ENCODE measurements around the gene GALNT18.

The GALNT18 gene

DNA sequence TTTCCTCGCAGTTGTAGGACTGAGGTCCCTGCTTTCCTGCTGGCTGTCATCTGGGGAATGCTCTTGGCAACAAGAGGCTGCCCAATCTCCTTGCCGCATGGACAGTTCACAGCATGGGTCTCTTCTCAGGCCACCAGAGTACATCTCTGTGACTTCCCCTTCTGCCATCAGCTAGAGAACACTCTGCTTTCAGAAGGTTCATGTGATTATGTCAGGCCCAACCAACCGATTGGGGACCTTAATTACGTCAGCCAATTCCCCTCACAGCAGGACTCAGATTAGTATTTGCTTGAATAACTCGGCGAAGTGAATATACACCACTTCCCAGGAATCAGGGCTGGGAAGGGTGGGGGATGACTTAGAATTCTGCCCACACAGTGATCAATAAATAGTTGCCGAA is 206.8 kb downstream of the GALNT18 start:
- DNase-seq (ENCODE audit: low read depth in 1 of 2, low spot score in 1 of 2), result no peak

DNA sequence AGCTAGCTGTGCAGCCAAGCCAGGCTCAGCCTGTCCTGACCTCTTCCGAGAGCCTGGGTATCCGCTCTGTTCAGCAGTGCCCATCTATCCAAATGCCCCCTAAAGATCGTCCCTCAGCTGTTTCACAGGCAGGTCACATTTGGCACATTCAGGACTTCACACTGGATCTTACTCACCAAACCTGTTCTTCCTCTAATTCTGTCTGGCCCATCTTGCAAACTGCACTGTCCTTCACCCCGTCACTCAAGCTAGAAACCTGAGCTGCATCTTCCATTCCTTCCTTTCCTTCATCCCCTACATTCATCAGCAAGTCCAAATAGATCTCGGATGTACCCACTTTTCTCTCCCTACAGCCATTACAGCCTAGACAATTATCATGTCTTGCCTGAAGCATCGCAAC is 208.0 kb downstream of the GALNT18 start:
- DNase-seq (ENCODE audit: low read depth in 1 of 2, low spot score in 1 of 2), result no peak

DNA sequence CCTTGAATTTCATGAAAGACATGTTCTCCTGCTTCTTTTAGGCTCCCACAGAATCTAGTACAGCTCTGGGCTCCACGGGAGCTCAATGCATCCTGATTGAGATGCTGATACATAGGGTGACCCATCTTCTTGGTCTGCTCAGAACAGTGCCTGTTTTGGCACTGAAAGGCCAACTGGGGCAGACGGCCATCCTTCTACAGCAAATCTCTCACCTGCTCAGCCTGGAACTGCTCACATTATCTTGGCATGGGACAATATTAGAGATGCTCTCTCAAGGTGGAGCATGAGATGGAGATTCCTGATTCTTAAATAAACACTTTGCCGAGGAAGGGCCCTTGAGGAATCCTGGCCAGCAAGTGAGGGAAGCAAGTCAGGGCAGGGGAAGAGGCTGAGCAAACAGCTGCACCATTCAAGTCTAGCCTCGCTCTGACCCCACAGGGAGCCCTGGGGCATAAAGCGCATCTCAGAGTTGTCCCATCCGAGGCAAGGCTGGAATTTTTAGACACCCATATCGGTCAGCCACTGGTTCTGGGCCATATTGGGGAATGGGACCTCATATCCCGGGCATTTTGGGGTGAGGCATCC is 210.3 kb downstream of the GALNT18 start:
- no peak for DNase-seq (ENCODE audit: low read depth in 1 of 2, low spot score in 1 of 2)

DNA sequence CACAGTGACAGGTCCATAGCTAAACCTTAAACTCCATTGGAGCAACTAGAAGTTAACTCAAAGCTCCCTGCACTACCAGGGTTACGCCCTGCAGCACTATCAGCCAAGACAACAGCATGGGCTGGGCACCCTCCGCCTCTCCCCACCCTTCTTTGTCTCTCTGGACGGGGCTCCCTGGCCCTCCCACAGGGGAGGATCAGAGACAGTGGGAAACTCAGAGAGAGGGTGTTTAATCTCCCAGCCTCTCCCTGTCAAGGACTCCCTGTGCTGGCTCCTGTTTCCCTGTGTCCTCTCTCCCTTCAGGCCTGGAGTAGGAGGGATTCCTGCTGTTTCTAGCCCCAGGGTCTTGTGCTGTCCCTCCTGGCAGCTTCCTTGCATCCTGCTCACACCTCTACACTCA is 211.9 kb downstream of the GALNT18 start:
- no peak for DNase-seq (ENCODE audit: low read depth in 1 of 2, low spot score in 1 of 2)

DNA sequence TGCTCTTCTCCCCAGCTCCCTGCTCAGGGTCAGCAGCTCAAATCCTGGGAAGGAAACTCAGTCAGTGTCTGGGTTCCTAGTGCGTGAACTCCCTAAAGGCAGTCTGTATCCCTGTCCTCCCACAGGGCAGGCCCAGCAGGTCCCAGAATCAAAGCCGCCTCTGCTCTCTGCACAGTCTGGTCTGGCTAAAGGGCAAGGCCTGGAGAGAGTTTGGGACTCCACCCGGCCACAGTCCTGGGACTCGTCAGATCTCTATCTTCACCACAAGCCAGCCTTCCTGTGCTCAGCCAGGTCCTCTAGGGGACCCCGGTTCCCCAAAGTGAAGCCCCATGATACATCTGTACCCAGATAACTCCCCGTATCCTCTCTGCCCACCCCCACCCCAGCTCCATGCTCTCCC is 212.6 kb downstream of the GALNT18 start:
- no peak for DNase-seq (ENCODE audit: low read depth in 1 of 2, low spot score in 1 of 2)

DNA sequence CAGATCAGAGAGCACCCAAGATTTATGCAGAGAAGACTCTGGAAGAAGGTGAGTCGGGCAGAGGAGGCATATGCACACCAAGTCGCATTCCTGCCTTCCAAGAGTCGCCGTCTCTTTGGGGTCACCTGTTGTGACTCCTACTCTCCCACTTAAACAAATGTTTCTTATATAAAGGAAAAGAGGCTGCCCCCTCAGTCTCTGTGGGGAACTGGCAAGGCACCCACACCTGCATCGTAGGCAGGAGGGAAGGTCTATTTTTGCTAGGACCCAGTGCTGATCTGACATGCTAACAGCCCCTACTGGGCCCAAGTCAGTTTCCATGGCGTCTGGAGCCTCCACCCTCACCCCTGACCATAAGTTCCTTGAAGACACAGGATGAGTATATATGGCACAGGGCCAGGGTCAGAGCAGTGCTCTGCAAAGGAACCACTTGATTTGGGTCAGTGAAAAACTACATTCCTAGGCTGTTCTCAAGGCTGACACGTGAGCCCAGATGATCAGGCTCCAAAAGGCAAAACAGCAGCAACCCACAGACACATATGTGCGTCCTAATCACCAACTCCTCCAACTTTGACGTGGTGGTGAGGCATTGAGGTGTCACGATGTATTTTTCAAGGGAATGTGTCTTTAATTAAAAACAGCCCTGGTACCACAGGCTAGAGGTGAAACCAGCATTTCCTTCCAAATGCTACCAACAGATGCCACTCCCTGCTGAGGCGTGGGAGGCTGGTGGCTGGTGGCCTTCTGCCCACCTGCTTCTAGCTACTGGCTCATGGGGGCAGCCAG is 213.2 kb downstream of the GALNT18 start:
- DNase-seq (ENCODE audit: low read depth in 1 of 2, low spot score in 1 of 2), result no peak

DNA sequence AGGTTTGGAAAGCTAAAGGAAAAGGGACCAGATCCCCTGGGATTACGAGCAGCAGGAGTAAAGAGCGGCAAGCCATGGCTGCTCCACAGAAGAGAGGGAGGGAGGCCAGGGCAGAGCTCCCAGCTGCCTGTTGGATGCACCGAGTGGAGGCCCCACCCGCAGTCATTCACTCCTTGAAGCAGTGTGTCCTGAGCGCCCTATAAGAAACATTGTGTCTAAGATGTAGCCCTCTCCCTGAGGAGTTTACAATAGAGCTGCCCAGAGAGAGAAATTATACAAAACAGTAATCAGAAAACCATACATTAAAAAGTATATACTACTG is 214.1 kb downstream of the GALNT18 start:
- no peak for DNase-seq (ENCODE audit: low read depth in 1 of 2, low spot score in 1 of 2)

DNA sequence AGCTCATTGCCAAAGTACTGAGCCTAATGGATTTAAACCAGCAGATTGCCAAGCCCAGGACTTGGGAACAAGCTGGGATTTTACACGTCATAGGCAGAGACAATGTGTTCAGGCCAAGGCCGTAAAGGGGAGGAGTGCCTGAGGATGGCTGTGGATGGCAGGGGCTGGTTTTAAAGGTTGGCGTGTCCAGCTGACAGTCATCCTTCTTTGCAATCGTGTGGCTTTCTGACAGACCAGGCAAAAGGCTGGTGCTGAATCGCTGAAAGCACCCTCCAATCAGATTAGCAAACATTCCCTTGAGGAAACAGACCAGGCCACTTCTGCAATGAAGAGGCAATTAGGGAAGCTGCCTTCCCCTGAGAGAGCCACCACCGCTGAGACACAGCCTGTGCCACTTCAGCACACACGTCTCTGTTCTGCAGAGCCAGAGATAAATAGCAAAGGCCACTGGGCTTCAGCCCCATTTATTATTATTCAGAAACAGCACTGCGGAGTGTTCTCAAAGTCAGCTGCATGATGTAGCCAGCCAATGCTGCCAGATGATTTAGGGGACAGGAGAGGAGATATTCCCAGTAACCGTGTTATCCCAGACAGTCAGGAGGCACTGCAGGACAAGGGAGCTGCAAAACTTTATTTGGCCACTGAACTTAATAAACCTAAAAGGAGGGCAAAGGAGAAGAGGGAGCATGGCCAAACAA is 214.6 kb downstream of the GALNT18 start:
- DNase-seq (ENCODE audit: low read depth in 1 of 2, low spot score in 1 of 2), result no peak

DNA sequence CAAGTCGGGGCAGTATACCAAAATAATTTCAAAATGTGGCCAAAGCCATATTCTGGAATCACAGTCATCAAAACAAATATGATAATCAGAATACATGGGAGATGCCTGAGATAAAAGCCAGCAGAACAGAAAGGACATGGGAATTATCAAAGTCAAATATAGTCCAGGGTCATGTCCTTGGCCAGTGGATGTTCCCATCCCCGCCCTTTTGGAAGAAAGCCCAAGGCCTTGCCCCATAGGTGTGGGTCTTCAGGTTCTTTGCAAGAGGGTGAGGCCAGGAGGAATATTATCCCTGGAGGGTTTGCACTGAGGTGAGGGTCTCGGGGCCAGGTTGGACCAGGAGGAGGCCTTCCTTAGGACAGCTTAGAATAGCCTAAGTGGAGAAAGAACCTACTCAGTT is 215.2 kb downstream of the GALNT18 start:
- no peak for DNase-seq (ENCODE audit: low read depth in 1 of 2, low spot score in 1 of 2)

DNA sequence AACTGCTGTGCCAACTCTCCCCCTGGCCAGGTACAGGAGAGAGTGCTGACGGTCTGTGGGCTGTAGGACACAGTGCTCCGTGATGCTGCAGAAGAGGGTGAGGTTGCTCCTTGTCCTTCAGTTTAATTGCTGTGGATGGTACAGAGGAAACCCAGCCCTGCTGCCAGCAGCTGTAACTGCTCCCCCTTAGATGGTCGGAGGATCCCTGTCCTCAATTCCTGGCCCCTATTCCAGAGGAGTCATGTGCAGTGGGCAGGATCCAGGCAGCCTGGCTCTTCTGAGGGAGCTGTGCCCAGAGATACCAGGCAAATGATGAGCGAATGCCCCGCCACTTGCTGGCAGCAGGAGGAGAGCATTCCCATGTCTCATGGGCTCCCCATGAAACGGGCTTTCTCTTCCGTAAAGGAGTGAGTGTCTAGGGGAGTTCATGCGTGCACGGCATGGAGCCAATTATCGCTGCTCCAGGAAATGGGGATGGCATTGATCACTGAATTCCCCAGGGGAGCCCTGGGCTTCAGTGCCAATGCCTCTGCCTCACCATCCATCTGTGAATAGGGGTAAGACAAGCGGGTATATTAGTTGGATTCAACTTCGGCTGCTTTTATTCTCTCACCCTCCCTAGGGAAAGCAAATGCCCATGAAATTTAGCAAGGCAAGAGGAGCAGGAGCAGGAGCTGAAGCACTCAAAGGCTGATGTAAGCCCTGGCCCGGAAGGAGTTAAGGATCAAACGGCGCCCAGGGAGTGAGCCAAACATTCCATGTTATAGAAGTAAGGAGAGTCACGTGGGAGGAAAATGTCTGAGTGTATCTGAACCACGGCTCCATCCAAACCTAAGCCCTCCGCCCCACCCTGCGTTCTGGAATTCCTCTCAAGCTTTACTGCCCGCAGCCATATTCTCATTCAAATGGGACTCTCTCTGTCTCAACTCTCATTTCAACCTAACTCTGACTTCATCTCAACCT is 217.8 kb downstream of the GALNT18 start:
- no peak for DNase-seq (ENCODE audit: low read depth in 1 of 2, low spot score in 1 of 2)

DNA sequence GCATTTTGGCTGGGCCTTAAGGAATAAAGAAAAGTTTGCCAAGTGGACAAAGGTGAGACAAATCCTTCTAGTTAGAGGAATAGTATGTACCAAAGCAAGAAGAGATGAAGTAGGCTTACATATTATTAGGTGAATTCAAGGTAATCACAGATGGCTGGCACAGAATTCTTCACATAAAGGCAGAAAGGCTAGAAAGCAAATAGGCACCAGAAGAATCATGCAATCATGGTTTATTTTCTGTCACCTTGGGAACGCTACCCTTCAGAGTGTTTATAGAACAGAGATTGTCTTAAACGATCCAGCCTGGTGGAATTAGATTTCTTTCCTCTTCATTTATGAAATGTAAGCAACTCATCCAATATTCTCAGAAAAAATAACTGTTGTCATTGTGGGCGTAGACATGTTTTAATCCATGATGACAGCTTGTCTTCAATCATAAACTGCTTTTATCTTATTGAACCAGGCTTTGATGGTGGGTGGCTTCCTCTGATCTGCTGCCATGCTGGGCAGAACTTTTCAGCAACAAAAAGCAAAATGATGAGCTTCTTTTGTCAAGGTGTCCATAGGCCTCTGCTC is 219.8 kb downstream of the GALNT18 start:
- no peak for DNase-seq (ENCODE audit: low read depth in 1 of 2, low spot score in 1 of 2)

DNA sequence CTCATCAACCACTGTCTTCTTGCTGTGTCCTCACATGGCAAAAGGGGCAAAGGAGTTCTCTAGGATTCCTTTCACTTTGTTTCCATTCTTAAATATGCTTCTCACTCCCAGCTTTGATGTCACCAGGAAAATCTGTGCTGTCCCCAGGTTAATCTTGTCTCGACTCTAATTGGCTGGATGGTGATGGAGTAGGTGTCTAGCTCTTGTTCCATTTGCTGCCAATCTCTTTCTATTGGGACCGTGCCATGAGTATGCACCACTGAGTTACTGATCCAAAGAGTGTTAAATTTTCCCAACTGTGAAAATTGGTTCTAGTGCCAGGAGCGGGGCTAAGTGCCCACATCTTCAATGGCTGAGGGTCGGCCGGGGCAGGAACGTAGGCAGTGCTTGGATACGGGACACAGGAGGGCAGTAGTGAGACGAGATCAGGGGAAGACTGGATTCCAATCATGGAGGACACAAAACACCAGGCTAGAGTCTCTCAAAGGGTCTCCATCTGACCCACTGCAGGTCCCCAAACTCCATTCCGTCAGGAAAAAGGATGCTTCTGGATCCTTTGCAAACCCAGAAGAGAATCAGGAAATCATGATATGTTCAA is 221.1 kb downstream of the GALNT18 start:
- DNase-seq (ENCODE audit: low read depth in 1 of 2, low spot score in 1 of 2), result no peak

DNA sequence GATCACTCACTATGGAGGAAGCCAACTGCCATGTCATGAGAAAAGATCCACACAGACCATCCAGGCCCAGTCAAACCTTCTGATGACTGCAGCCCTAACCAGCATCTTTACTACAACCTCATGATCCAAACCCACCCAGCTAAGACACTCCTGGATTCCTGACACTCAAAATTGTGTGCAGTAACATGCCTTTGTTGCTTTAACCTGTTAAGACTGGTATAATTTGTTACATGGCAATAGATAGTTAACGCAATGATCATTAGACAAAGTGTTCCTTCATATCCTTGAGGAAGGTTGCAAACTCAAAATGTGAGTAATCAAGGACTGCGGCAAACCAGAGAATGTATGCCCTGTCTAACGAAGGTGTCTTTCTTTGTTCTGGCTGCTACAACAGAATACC is 221.7 kb downstream of the GALNT18 start:
- DNase-seq (ENCODE audit: low read depth in 1 of 2, low spot score in 1 of 2), result no peak

DNA sequence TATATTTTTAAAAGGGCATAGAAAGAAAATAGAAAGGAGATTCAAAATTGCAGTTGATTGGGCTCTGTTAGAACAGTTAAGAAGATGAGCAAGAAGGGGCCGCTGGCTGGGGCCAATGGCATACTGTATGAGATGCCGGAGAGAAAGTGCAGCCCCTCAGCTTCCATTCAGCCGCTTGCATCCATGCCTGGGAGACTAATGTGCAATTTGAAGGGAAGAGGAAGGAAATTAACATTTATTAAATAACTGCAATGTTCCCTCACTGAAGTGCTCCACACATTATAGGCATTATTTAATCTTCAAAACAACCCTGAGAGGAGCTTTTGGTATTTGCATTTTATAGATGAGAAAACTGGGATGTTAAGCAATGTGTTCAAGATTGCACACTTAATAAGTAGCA is 224.0 kb downstream of the GALNT18 start:
- no peak for DNase-seq (ENCODE audit: low read depth in 1 of 2, low spot score in 1 of 2)

DNA sequence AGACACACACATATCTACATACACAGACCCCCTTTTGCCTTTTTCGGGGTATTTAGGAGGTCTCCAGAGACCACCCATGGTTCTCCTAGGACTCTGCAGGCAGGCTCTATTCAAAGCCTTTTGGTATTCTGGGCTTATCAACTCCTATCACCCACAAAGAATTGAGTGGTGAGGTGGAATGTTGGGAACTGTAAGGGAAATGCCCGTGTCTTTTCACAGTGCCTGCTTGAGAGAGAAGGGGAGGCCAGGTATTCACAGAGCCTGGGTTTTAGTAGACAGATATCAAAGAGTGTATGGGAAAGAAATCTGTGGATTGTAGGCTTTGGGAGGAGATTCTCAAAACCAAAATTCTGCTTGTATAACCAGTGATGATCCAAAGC is 224.8 kb downstream of the GALNT18 start:
- no peak for DNase-seq (ENCODE audit: low read depth in 1 of 2, low spot score in 1 of 2)

DNA sequence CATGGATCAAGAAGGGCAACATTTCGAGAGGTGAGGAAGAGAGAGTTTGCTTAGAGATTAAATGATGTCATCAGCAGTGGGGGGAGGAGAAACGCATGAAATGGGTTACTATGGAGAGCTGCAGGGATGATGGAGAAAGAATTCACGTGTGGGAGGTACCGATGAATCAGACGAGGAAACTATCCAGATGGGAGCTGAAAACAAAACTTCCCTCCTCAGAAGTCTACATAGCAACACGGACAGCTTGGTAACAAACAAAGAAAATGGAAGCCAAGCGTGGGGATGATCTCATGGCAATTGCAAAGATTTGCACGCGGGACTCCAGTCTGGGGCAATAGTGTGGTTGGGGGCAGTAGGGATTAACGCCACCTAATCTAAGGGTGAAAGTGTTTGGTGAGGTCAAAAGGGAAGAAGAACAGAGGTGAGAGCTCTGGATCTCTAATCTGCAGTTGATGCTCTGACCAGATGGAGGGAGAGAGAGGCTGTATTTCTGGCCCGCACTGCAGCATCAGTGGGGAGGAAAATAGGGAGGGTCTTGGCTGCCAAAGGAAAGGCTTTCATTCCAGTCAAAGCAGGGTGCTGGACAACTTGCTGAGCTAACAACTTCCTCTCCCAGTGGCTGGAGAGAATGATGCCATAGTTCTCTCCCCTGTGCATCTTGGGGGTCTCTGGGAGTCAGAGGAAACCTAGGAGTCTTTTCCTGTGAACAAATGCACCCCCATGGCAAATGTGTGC is 225.3 kb downstream of the GALNT18 start:
- DNase-seq (ENCODE audit: low read depth in 1 of 2, low spot score in 1 of 2), result no peak

DNA sequence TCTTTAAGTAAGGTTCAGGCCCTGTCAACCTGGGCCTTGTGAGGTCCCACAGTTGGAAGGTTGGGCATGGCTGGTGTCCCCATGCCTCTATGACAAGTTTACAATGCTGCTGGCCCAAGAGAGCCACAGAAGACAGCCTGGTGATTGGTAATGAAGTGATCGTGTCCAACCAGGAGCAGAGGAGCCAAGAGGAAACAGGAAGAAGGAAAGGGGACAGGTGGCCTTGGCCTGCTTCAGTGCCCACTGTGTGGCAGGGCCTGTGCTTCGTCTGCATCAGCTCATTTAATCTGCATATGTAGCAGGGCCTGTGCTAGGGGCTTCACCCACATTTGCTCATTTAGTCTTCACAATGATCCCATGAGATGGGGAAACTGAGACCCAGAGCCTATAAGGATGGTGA is 226.7 kb downstream of the GALNT18 start:
- no peak for DNase-seq (ENCODE audit: low read depth in 1 of 2, low spot score in 1 of 2)

DNA sequence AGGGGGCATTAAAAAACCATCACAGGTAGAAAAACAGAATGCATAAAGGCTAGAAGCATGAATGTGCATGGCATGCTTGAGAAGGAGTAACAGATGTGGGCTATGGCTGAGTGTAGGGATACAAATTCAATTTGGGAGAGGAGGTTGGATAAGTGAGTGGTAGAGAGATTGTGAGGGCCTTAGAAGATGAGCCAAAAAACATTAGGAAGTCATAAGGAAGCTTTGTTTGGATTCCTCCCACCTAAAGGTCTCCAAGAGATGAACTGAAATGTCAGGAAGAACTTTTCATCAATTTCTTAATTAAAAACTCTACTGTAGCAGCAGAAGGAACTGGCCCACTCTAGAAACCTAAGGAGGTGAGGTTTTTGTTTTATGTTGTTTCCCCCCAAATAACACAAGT is 227.6 kb downstream of the GALNT18 start:
- DNase-seq (ENCODE audit: low read depth in 1 of 2, low spot score in 1 of 2), result no peak

DNA sequence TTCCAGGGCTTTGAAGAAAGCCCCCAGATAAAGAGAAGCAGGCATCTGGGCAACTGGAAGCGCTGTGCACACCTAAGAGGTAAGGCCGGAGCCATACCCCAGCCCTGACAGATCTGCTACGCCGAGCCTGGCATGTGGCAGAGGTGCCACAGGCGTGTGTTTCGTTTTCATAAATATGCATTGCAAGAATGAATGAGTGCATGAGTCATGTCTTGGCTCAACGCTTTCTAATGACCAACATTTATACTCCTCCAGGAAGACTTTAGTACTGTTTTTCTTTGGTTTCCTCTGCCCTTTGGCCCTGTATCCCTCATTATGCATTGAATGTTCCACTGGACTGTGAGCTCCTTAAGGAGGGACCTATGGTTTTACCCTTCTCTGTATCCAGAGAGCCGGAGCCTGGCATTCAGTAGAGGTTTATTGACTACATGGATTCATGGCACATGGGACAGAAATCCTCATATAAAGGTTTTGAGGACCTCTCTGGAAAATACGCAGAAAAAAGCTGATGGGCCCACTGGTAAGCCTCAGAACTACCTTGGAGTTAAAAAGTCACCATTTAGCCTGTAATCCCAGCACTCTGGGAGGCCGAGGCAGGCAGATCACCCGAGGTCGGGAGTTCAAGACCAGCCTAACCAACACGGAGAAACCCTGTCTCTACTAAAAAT is 229.9 kb downstream of the GALNT18 start:
- no peak for DNase-seq (ENCODE audit: low read depth in 1 of 2, low spot score in 1 of 2)

DNA sequence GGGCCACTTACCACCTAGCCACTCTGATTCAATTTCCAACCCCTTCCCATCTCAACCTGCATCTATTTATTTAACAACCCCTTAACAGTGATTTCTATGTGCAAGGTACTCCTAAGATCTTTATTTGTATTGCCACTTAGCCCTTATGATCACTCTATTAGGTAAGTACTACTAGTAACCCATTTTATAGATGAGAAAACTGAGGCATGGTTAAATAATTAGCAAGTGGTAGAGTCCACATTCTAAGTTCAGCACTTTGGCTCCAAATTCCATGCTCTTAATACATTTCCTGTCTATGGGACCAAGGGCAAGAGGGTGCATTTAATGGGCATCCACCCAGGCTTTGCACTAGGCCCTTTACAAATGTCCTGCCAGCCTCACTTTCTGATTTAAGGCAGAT is 230.6 kb downstream of the GALNT18 start:
- DNase-seq (ENCODE audit: low read depth in 1 of 2, low spot score in 1 of 2), result no peak
